Chondrocyte (in vitro differentiated cells): ENCODE results near the gene MYT1. TPM values are rescaled to one million over a fixed set of nuclear protein-coding genes. Genes with fewer than 3 reads are reported as not detected.

Source experiments
- DNase-seq: peaks from one replicate; pipeline ENCODE4 v3.0.0; 2021; ENCODE audit warnings: mixed read lengths, low spot score
- H3K27ac Mint-ChIP-seq: one replicate; pipeline ENCODE4 v1.8.0; 2021; ENCODE audit warnings: mild to moderate bottlenecking, moderate library complexity, mixed read lengths; ENCODE audit not compliant: unreplicated experiment
- H3K27me3 Mint-ChIP-seq: 2 replicates; pipeline ENCODE4 v1.8.0; 2021; ENCODE audit warnings: low read depth, mixed read lengths
- H3K36me3 Mint-ChIP-seq: 2 replicates; pipeline ENCODE4 v1.8.0; 2021; ENCODE audit warnings: low read depth, mixed read lengths
- H3K4me1 Mint-ChIP-seq: 2 replicates; pipeline ENCODE4 v1.8.0; 2021; ENCODE audit warnings: low read depth, mild to moderate bottlenecking, mixed read lengths
- H3K4me3 Mint-ChIP-seq: one replicate; pipeline ENCODE4 v1.8.0; 2021; ENCODE audit warnings: mild to moderate bottlenecking, moderate library complexity, mixed read lengths; ENCODE audit not compliant: unreplicated experiment
- H3K9me3 Mint-ChIP-seq: 2 replicates; pipeline ENCODE4 v1.8.0; 2021; ENCODE audit warnings: low read depth, mixed read lengths
- CTCF ChIP-seq: fragments of 200-600 bp; sonication (generic); IDR thresholded peaks from 2 replicates; pipeline ENCODE4 v1.5.0; 2021; ENCODE audit warnings: antibody characterized with exemption, mild to moderate bottlenecking, moderate library complexity
- total RNA-seq: library from RNA; stranded (reverse); gene quantifications from 3 replicates; pipeline ENCODE4 v1.2.1, GENCODE V29; 2021

The MYT1 gene
- total RNA-seq, 1 donor from 2014 or later: not detected

- DNase-seq: no peak
- Mint-ChIP-seq H3K4me3 (no peak overlapping the region), H3K4me1 (peaks cover 38% of the 10 kb centered on the region), H3K27me3 (peaks cover 15% of the 10 kb centered on the region), H3K9me3 (no peaks in the 10 kb centered on the region), H3K27ac (no peak overlapping the region), H3K36me3 (no peaks in the 10 kb centered on the region)
- no peak for TF ChIP-seq CTCF
These were observed 58.1 kb downstream of the MYT1 start for GRCh38 chr20:64222291-64222735.

- peaks cover 38% of the 10 kb centered on the region for H3K4me1 Mint-ChIP-seq
- H3K27me3 Mint-ChIP-seq: peaks cover 12% of the 10 kb centered on the region
- H3K4me3 Mint-ChIP-seq: no peak overlapping the region
- no peaks in the 10 kb centered on the region for H3K36me3 Mint-ChIP-seq
- no peaks in the 10 kb centered on the region for H3K9me3 Mint-ChIP-seq
- no peak for TF ChIP-seq CTCF
- no peak for DNase-seq
- H3K27ac Mint-ChIP-seq: no peak overlapping the region
These were observed 58.7 kb downstream of the MYT1 start for GRCh38 chr20:64222851-64223525.

GRCh38 chr20:64223526-64224067 is 59.3 kb downstream of the MYT1 start:
- peak; percentile 51 for TF ChIP-seq CTCF
- peak overlapping the region; percentile 89 for H3K27ac Mint-ChIP-seq
- peaks cover 9% of the 10 kb centered on the region for H3K27me3 Mint-ChIP-seq
- H3K9me3 Mint-ChIP-seq: no peaks in the 10 kb centered on the region
- H3K4me1 Mint-ChIP-seq: peaks cover 38% of the 10 kb centered on the region
- H3K36me3 Mint-ChIP-seq: no peaks in the 10 kb centered on the region
- no peak overlapping the region for H3K4me3 Mint-ChIP-seq
- no peak for DNase-seq

- DNase-seq: no peak
- H3K27me3 Mint-ChIP-seq: peaks cover under 1% of the 10 kb centered on the region
- peak overlapping the region; percentile 89 for H3K27ac Mint-ChIP-seq
- peaks cover 38% of the 10 kb centered on the region for H3K4me1 Mint-ChIP-seq
- TF ChIP-seq CTCF: no peak
- H3K36me3 Mint-ChIP-seq: no peaks in the 10 kb centered on the region
- H3K9me3 Mint-ChIP-seq: no peaks in the 10 kb centered on the region
- peak overlapping the region; percentile 19 for H3K4me3 Mint-ChIP-seq
These were observed 60.3 kb downstream of the MYT1 start for GRCh38 chr20:64224351-64225170.

- H3K4me3 Mint-ChIP-seq: no peak overlapping the region
- H3K36me3 Mint-ChIP-seq: no peaks in the 10 kb centered on the region
- peaks cover 38% of the 10 kb centered on the region for H3K4me1 Mint-ChIP-seq
- no peaks in the 10 kb centered on the region for H3K27me3 Mint-ChIP-seq
- TF ChIP-seq CTCF: no peak
- H3K27ac Mint-ChIP-seq: peak overlapping the region; percentile 89
- no peaks in the 10 kb centered on the region for H3K9me3 Mint-ChIP-seq
- no peak for DNase-seq
These were observed 60.9 kb downstream of the MYT1 start for GRCh38 chr20:64225171-64225595.
